Caki2 (cell line): ENCODE results near the gene PIGK. TPM values are rescaled to one million over a fixed set of nuclear protein-coding genes. Genes with fewer than 3 reads are reported as not detected.
"Not testable (repeated sequence)": the region's sequence is repeated elsewhere in the genome, so short reads cannot be mapped to it uniquely, and the experiment has no call there.

Experiments used
- DNase-seq: peaks from one replicate; pipeline ENCODE4 v3.0.0-alpha.2; 2015; ENCODE audit warnings: low read depth
- in situ Hi-C: cut with HindIII; loops from 2 replicates; pipeline ENCODE4 v1.10.0; 2016; ENCODE audit warnings: low sequenced_read_pairs, low pct_unique_long_range_greater_than_20kb, mixed read lengths
- total RNA-seq: library from RNA; depleted of rRNA; stranded (reverse); fragments of >200 nt; shearing (Covaris generic); gene quantifications from 2 replicates; pipeline ENCODE4 v1.2.3, GENCODE V29; 2014; ENCODE audit warnings: low replicate concordance; rRNA removed

Gene PIGK
- total RNA-seq = 32.2 and 50.0 TPM in 2 replicates

- in situ Hi-C loops = no loop called here
- peak; percentile 74 for DNase-seq
Observed at GRCh38 chr1:77219166-77219887, at the start of gene PIGK. Gene PIGK (minus strand): TSS chr1:77219430. CDS start chr1:77219402, 28 bp downstream.

- in situ Hi-C loops = no loop called here
- DNase-seq = no peak
Observed at GRCh38 chr1:77267035-77267434, 47.8 kb upstream of the PIGK start.

- no peak for DNase-seq
- in situ Hi-C loops = no loop called here
Observed at GRCh38 chr1:77265180-77265579, 46.0 kb upstream of the PIGK start.

- no peak for DNase-seq
- in situ Hi-C loops = no loop called here
Observed at GRCh38 chr1:77263708-77264107, 44.5 kb upstream of the PIGK start.

DNA sequence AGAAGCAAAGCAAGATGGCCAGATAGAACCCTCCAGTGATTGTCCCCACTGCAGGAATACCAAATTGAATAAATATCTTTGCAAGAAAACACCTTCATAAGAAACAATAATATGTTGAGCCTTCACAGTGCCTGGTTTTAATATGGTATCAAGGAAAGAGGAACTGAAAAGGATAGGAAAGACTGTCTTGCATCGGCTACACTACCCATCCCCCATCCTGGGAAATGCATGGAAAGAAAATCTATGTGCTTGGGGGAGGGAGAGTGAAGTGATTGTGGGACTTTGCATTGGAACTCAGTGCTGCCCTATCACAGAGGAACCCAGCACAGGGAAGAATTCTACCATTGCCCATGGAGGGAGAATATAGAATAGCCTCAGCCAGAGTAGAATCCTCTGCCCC is 34.0 kb upstream of the PIGK start:
- in situ Hi-C loops = no loop called here
- DNase-seq = no peak

- DNase-seq = no peak
- in situ Hi-C loops = no loop called here
Observed at GRCh38 chr1:77250126-77250525, 30.9 kb upstream of the PIGK start.

- DNase-seq = no peak
Observed at GRCh38 chr1:77245830-77246229, 26.6 kb upstream of the PIGK start.

DNA sequence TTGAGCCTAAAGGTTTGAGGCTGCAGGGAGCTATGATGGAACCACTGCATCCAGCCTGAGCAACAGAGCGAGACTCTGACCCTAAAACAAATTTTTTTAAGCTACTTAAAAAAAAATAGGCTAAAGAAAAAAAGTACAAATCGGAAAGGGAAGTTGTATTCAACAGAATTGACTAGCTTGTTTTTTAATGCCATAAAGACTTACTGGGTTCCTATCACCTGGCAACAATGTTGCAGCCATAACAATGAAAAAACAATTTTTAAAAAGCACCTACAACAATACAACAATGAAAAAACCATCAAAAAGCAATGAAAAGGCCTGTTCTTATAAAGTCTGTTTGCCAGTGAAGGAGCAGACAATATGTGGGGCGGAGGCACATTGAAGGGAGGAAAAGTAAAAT is 20.1 kb upstream of the PIGK start:
- in situ Hi-C loops = no loop called here
- DNase-seq = no peak

More at GRCh38 chr1:77245830-77246229, 26.6 kb upstream of the PIGK start:
- in situ Hi-C loops = no loop called here

DNA sequence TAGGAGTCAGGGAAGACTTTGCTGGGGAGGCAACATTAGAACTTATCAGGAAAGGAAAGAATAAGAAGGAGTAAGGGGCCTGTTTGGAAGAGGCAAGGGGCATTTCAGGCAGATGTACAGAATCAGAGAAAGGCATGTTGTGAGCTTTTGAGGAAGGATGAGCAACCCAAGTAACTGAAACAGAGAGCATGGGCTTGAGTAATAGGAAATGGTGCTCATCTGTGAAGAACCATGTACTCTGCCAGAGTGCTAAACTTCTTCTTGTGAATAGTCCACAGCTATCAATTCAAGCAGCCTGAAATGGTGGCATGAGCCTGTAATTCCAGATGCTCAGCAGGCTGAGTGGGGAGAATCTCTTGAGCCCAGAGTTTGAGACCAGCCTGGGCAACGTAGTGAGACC is 19.2 kb upstream of the PIGK start:
- no peak for DNase-seq
- in situ Hi-C loops = no loop called here

- in situ Hi-C loops = no loop called here
- DNase-seq = no peak
Observed at GRCh38 chr1:77234943-77235342, 15.7 kb upstream of the PIGK start.

DNA sequence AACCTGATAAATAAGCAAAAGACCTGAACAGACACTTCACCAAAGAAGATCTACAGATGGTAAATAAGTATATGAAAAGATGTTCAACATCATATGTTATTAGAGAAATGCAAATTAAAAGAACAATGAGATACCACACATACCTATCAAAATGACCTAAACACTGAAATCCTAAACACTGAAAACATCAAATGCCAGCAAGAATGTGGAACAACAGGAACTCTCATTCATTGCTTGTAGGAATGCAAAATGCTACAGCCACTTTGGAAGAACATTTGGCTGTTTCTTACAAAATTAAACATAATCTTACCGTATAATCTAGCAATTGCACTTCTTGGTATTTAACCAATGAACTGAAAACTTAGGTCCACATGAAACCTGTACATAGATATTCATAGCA is 14.9 kb upstream of the PIGK start:
- DNase-seq = no peak
- in situ Hi-C loops = no loop called here

- in situ Hi-C loops = no loop called here
- no peak for DNase-seq
Observed at GRCh38 chr1:77232829-77233228, 13.6 kb upstream of the PIGK start.

DNA sequence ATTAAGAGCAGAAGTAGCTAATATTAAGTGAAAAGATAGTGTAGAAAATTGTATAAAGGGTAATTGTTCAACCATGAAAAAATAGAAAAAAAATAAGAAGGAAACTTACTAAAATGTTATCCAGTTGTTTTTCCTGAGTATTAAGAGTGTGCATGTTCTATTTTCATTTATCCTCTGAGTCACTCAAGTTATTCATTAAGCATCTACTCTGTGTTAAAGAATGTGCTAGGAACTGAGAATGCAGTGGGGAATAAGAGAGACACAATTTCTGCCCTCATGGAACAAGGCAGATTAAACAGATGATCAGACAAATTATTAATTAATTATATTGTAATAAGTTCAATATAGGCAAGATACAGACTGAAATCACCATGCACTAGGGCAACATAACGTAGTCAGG is 10.8 kb upstream of the PIGK start:
- in situ Hi-C loops = no loop called here
- peak; percentile 49 for DNase-seq

DNA sequence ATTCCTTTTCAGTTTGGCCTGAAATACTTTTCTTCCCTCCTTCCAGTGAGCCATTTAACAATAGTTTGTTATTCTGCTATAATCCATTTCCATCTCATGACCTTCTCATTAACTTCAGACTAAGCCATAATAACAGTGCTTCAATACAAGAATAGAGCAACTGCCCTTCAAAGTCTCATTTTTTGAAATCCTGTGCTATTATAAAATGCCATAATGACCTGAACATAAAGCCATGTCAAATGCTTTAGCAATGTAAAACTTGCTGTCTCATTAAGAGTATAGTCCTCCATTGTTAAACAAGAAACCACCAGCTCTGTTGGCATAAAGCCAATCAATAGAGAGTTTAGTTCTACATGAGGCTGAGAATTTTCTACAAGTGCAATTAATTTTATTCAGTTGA is 9.6 kb upstream of the PIGK start:
- no peak for DNase-seq
- in situ Hi-C loops = no loop called here

GRCh38 chr1:77227381-77227780 is 8.2 kb upstream of the PIGK start:
- in situ Hi-C loops = no loop called here

GRCh38 chr1:77222496-77222895 is 3.3 kb upstream of the PIGK start:
- in situ Hi-C loops = no loop called here
- no peak for DNase-seq

More at GRCh38 chr1:77227381-77227780, 8.2 kb upstream of the PIGK start:
- no peak for DNase-seq

DNA sequence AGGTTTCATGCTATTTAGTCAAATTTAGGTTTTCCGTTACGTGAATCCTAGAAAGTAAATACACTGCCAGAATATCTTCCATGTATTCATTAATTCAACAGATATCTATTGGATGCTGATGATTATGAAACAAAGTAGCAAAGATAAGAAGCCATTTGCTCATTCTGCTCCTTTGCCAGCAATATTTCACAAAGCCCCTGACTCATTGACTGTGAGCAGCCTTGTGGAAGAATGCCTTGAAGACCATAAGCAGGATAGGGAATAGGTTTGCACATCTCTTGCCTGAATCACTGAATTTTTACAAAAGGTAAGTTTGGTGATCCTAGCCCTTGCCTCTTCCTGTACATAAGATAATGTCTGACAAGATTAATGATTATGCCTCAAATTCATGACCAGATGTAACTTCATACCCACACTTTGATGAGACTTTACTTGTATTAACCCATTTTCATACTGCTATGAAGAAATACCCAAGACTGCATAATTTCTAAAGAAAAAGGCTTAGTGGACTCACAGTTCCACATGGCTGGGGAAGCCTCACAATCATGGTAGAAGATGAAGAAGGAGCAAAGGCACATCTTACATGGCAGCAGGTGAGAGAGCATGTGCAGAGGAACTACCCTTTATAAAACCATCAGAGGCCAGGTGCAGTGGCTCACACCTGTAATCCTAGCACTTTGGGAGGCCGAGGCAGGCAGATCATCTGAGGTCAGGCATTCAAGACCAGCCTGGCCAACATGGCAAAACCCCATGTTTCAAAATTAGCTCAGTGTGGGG is 1.6 kb upstream of the PIGK start:
- in situ Hi-C loops = no loop called here
- no peak for DNase-seq

DNA sequence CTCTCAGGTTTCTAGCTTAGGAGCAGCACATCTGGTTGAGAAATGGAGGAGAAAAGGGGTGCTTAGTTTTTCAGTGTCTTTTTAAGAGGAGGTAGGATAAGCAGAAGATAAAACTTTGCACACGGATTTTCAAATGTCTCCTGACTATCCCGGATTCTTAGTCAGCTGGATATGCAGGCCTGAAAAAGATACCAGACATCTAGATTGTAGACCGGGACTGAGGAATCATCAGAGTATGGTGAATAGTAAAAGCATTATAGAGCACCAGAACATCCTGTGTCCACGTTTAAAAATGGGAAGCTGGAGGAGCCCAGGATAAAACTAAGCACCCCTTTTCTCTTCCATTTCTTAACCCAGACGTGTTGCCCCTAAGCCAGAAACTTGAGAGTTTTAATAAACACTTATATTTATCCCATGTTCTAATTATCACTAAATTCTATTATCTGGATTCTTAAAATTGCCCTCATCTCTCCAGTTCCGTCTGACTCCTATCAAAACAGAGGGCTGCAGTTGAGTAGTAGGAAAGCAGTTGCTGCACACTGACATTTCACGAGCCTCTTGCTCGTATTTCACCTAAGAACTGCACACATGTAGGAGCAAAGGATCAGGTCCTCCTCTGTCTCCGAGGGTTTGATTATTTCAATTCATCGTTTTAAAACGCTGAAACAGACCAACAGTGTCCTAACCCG is 609 bp downstream of the PIGK start:
- in situ Hi-C loops = no loop called here
- DNase-seq = no peak

- DNase-seq, in situ Hi-C loops: not testable (repeated sequence)
Observed at GRCh38 chr1:77204043-77204442, 15.2 kb downstream of the PIGK start.
